H1 (cell line): ENCODE results near the gene KLHL7. TPM values are rescaled to one million over a fixed set of nuclear protein-coding genes. Genes with fewer than 3 reads are reported as not detected.

Source experiments
- JUN ChIP-seq: IDR thresholded peaks from 2 replicates; pipeline ENCODE4 v1.6.1; 2011; ENCODE audit warnings: low read depth, mild to moderate bottlenecking, improper control_type of control experiment, low read length
- polyA plus RNA-seq, 7 experiments: library from polyadenylated mRNA; depleted of rRNA in 3 of 7; stranded (reverse) in 5 of 7; unstranded in 2 of 7; fragments of >200 nt in 5 of 7; fragments of 200-250 nt in 2 of 7; gene quantifications; 1 replicate in 5 of 7; 2 replicates in 1 of 7; 4 replicates in 1 of 7; pipeline versions ENCODE4 v1.2.1 to v1.2.3, GENCODE V29; 2011 to 2013; ENCODE audit warnings: missing spikeins in 2 of 7, mixed read lengths in 2 of 7
- total RNA-seq: library from RNA; stranded (reverse); fragmentation: NEBNext Ultra II Directional; extraction: Animal tissue kit (Norgen Biotek cat#: 25700); gene quantifications from 2 replicates; pipeline ENCODE4 v1.2.1, GENCODE V29; 2021

Gene KLHL7
- total and polyA plus RNA-seq, 2 of the 8 experiments (the other 6 are each of a cell fraction or from before 2014, with no cell fraction given), result 65.3 to 115 TPM

- TF ChIP-seq JUN, result no peak
- TF ChIP-seq, all 59 proteins: peak for 0
Measured at GRCh38 chr7:23213755-23214154, 108.2 kb downstream of the KLHL7 start (continued).
